HG02759 (cell line): ENCODE results near the gene ARMC6.
"Not testable (repeated sequence)": the region's sequence is repeated elsewhere in the genome, so short reads cannot be mapped to it uniquely, and the experiment has no call there.

ENCODE experiments used
- ATAC-seq: cut with Tn5 transposase; IDR thresholded peaks from one replicate; pipeline ENCODE4 v1.9.1; 2021; ENCODE audit warnings: mild to moderate bottlenecking, moderate library complexity; ENCODE audit not compliant: unreplicated experiment

The ARMC6 gene

GRCh38 chr19:19022380-19022961 lies 10.9 kb upstream of the ARMC6 start:
- ATAC-seq = no peak

DNA sequence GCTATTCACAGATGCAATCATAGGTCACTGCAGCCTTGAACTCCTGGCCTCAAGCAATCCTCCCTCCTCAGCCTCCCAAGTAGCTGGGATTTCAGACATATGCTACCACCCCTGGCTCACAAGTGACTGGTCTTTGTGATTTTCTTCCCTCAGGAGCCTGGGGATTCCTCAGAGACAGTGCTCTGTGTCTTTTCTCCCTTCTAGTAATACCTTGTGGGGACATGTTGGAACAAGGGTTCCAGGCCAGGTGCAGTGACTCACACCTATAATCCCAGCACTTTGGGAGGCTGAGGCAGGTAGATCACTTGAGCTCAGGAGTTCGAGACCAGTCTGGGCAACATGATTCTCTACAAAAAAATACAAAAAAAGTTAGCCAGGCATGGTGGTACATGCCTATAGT lies 10.0 kb upstream of the ARMC6 start:
- ATAC-seq = not testable (repeated sequence)

DNA sequence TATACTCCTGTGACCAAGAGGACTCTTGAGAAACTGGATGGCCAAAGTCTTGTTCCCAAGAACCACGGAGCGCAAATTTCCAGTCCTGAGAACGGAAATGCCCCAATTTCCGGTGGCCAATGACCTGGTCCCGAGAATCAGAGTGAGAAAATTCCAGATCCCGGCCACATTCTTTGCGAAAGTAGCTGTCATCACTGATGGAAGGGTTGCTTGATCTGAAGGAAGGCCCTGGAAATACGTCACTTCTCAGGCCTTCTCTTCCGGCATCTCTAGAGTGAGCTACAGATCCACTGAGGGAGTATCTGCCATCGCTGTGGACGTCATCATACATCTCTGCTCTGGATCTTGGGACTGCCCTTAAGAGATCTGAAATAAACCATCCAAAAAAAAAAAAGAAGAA lies 7.5 kb upstream of the ARMC6 start:
- ATAC-seq = no peak

GRCh38 chr19:19026299-19026971 lies 7.0 kb upstream of the ARMC6 start:
- ATAC-seq = no peak

GRCh38 chr19:19027228-19027627 lies 6.2 kb upstream of the ARMC6 start:
- ATAC-seq = no peak

GRCh38 chr19:19028526-19028925 lies 4.9 kb upstream of the ARMC6 start:
- no peak for ATAC-seq

DNA sequence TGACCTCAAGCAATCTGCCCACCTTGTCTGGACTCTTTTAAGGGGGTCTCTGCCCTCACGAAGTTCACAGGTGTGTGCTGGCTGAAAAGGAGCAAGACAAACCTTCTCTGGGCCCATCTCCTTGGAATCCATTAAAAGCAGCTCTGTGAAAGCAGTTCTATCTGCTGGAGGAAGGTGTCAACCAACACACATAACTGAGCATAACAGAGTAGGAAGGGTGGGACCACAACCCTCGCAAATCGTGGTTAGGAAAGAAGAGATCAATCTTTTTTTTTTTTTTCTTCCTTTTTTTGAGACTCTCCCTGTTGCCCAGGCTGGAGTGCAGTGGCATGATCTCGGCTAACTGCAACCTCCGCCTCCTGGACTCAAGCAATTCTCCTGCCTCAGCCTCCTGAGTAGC lies 1.5 kb upstream of the ARMC6 start:
- ATAC-seq = no peak

GRCh38 chr19:19032420-19033175 lies 805 bp upstream of the ARMC6 start:
- ATAC-seq = peak; percentile 37

DNA sequence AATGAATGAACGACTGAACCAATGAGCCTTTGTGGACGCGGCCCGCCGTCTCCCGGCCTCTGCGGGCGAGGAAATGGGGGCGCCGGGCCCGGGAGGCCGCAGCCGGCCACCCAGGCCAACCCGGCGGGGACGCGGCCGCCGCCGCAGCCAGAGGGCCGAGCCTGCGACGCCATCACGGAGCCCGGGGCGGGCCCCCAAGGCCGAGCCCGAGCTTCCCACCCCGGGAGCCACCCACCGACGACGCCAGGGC lies 302 bp upstream of the ARMC6 start:
- peak; percentile 29 for ATAC-seq

- ATAC-seq = peak; percentile 39
Observed at GRCh38 chr19:19034204-19034624, 811 bp downstream of the ARMC6 start.

GRCh38 chr19:19039901-19040300 lies 6.5 kb downstream of the ARMC6 start:
- no peak for ATAC-seq

- no peak for ATAC-seq
Observed at GRCh38 chr19:19040417-19040816, 7.0 kb downstream of the ARMC6 start.

DNA sequence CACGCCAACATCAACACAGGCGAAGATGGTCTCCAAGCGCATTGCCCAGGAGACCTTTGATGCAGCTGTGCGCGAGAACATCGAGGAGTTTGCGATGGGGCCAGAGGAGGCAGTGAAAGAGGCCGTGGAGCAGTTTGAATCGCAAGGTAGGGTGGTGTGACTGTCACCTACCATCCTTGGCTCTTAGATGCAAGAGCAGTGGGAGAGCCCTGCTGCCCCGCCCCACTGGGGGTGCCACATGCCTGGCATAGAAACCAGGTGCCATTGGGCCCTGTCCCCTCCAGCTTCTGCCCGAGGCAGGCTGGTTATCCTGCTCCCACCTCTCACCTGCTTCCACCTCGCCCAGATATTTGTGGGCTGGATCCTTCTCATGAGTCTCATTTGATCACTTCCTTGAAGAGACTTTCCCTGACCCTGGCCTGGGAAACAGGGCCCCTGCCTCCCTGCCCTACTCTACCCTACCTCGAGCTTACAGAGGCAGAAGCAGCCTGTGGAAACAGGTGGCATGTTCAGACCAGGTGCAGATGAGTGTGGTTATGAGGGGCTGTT lies 9.4 kb downstream of the ARMC6 start:
- no peak for ATAC-seq

- ATAC-seq = no peak
Observed at GRCh38 chr19:19043481-19043880, 10.1 kb downstream of the ARMC6 start.

DNA sequence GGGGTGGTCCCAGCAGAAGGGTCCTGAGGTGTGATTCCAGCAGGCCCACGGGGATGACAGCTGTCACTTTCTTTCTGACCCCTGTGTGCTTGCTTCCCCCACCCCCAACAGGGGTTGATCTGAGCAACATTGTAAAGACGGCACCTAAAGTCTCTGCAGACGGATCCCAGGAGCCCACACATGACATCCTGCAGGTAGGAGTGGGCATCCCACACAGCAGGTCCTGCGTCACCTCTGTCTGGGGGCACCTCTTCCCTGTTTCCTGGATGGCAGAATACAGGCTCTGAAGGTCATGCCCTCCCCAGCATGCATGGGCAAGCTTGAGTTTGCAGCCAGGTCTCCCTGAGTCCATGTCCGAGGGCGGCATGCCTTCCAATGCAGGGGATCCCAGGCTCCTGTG lies 10.5 kb downstream of the ARMC6 start:
- no peak for ATAC-seq

- no peak for ATAC-seq
Observed at GRCh38 chr19:19049406-19049805, 16.0 kb downstream of the ARMC6 start.

DNA sequence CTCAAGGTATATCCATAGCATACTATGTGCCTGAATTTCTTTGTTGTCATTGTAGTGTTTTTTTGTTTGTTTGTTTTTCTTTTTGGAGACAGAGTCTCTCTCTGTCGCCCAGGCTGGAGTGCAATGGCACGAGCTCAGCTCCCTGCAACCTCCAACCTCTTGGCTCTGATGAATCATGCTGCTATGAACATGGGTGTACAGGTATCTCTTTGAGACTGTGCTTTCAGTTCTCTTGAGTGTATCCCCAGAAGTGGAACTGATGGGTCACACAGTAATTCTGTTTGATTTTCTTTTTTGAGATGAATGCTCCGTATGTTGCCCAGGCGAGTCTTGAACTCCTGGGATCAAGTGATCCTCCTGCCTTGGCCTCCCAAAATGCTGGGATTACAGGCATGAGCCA lies 16.7 kb downstream of the ARMC6 start:
- no peak for ATAC-seq

DNA sequence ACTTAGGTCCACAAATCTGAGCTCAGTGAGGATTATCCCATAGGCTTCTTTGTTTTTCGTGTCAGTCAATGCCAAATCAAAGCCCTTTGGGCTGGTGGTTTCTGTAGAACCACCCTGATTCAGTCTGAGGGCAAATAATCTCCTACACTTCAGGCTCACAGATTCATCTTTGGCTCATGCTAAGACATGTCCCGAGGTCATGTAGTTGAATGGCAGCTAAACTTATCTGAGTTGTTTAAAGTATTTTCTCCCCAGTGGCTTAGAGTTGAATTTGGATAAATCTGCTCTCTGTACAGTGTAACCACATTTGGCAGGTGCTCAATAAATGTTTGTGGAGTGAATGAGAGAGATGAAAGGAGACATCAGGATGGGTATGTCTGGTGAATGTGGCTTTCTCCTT lies 17.3 kb downstream of the ARMC6 start:
- ATAC-seq = no peak

DNA sequence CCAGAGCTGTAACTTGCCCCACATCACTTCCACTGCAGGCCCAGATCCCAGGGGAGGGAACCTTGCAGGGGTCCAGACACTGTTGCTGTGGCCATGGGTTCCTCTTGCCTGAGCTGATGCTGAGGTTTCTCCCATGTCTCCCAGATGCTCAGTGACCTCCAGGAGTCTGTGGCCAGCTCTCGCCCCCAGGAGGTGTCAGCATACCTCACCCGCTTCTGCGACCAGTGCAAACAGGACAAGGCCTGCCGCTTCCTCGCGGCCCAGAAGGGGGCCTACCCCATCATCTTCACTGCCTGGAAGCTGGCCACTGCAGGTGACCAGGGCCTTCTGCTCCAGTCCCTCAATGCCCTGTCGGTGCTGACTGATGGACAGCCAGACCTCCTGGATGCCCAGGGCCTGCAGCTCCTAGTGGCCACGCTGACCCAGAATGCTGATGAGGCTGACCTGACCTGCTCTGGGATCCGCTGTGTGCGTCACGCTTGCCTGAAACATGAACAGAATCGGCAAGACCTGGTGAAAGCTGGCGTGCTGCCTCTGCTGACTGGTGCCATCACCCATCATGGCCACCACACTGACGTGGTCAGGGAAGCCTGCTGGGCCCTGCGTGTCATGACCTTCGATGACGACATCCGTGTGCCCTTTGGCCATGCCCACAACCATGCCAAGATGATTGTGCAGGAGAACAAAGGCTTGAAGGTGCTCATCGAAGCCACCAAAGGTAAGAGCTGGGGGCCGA lies 18.2 kb downstream of the ARMC6 start:
- ATAC-seq = no peak

DNA sequence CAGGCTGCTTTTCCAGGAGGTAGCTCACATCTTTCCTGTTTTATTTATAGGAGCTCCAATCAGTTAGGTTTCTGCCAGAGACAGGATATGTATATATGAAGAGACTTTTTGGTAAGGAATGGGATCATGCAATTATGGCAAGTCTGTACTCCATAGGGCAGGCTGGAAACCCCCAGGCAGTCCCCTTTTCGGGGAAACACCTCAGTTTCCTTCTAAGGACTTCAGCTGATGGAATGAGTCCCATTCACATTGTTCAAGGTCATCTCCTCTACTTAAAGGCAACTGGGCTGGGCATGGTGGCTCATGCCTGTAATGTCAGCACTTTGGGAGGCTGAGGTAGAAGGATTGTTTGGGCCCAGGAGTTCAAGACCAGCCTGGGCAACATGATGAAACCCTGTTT lies 19.5 kb downstream of the ARMC6 start:
- ATAC-seq = no peak

- no peak for ATAC-seq
Observed at GRCh38 chr19:19053508-19054314, 20.3 kb downstream of the ARMC6 start.
